Measurements from ENCODE around the gene SCAP.

SCAP gene

GRCh38 chr3:47430606-47431005, 45.1 kb downstream of the SCAP start:
- no peak for DNase-seq (ENCODE audit: low read depth)

- DNase-seq (ENCODE audit: low read depth) = no peak
Measured at GRCh38 chr3:47429476-47430270, 46.1 kb downstream of the SCAP start.

- no peak for DNase-seq (ENCODE audit: low read depth)
Measured at GRCh38 chr3:47428662-47429061, 47.1 kb downstream of the SCAP start.

GRCh38 chr3:47427866-47428265, 47.9 kb downstream of the SCAP start:
- DNase-seq (ENCODE audit: low read depth) = no peak

- DNase-seq (ENCODE audit: low read depth) = no peak
Measured at GRCh38 chr3:47425959-47426358, 49.8 kb downstream of the SCAP start.

GRCh38 chr3:47425383-47425778, 50.4 kb downstream of the SCAP start:
- DNase-seq (ENCODE audit: low read depth) = no peak

- DNase-seq (ENCODE audit: low read depth) = no peak
Measured at GRCh38 chr3:47424434-47425382, 51.0 kb downstream of the SCAP start.

GRCh38 chr3:47423548-47424145, 52.1 kb downstream of the SCAP start:
- no peak for DNase-seq (ENCODE audit: low read depth)

GRCh38 chr3:47422743-47423142, 53.0 kb downstream of the SCAP start:
- no peak for DNase-seq (ENCODE audit: low read depth)

- DNase-seq (ENCODE audit: low read depth) = peak; percentile 40
Measured at GRCh38 chr3:47421741-47422649, 53.7 kb downstream of the SCAP start.

GRCh38 chr3:47420511-47421484, 54.9 kb downstream of the SCAP start:
- DNase-seq (ENCODE audit: low read depth) = peak; percentile 91

- no peak for DNase-seq (ENCODE audit: low read depth)
Measured at GRCh38 chr3:47420044-47420430, 55.7 kb downstream of the SCAP start.

GRCh38 chr3:47419083-47420043, 56.4 kb downstream of the SCAP start:
- no peak for DNase-seq (ENCODE audit: low read depth)

GRCh38 chr3:47418167-47419082, 57.3 kb downstream of the SCAP start:
- DNase-seq (ENCODE audit: low read depth) = no peak

GRCh38 chr3:47416041-47416440, 59.7 kb downstream of the SCAP start:
- no peak for DNase-seq (ENCODE audit: low read depth)

- no peak for DNase-seq (ENCODE audit: low read depth)
Measured at GRCh38 chr3:47414666-47415587, 60.8 kb downstream of the SCAP start.

GRCh38 chr3:47414161-47414564, 61.6 kb downstream of the SCAP start:
- DNase-seq (ENCODE audit: low read depth) = no peak
